Measurements from ENCODE around the gene OPHN1.

OPHN1 gene

DNA sequence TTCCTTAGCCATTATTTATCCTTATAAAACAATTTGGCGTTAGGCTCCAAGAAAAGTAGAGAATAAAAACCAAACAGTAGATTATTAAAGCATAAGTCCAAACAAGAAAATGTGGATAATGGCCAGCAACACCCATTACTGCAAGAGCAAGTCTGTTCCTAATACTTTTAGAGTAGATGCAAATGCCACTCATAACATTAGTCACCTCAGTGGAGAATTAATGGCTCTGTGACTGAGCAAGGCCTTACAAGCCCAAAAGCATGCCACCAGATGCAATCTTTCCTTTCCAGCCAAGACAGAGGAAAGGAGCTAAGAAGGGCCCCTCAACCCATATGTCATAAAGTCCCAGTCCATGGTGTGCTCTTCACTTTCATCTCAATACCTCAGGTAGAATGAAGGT lies 373.8 kb downstream of the OPHN1 start:
- no peaks in the 10 kb centered on the region for H3K4me1 ChIP-seq (ENCODE audit: control insufficient read depth, low read depth, low read length)
- no peak overlapping the region for H3K27ac ChIP-seq (ENCODE audit: low read length)
- no peak overlapping the region for H3K9ac ChIP-seq (ENCODE audit: low read length)
- no peaks in the 10 kb centered on the region for H3K27me3 ChIP-seq (ENCODE audit: control insufficient read depth, insufficient read depth, low read length)
- no peaks in the 10 kb centered on the region for H3K36me3 ChIP-seq (ENCODE audit: control insufficient read depth, low read depth, low read length)
- no peak overlapping the region for H3K4me3 ChIP-seq (ENCODE audit: low read length)
- peaks cover 7% of the 10 kb centered on the region for H3K9me3 ChIP-seq (ENCODE audit: control insufficient read depth, low read depth, low read length)

DNA sequence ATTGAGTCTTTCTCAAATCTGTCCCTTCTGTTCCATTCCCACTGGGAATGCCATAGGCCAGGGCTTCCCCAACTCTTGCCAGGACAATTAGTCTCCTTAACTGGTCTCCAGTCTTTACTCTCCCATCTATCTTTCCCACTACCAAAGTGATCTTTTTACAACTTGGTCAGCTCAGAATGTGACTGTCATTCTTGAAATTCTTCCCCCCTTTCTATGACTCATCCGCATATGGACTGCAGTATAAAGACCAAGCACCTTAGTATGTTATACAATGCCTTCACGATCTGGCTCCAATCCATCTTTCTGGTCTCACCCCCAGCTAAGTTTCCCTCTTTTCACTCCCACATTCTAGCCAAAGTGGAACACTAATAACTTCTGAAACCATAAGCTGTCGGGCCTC lies 383.8 kb downstream of the OPHN1 start:
- no peaks in the 10 kb centered on the region for H3K36me3 ChIP-seq (ENCODE audit: control insufficient read depth, low read depth, low read length)

DNA sequence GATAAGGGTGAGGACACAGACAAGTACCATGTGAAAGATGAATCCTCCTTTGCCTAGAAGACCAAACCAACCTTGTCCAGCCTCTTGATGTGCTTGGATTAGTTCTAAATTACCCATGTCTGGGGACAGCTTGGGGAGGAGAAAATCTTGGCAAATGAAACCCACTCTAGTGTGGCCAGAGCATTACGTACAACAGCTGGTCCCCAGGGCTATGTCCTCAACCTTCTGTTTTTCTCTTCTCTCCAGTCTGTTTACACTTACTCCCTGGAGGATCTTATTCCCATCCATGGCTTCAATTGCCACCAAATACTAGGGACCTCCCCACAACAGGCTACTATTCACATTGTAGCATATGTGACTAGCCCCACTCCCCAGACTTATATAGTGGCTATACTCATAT lies 384.5 kb downstream of the OPHN1 start:
- H3K27ac ChIP-seq (ENCODE audit: low read length), result no peak overlapping the region
- H3K4me3 ChIP-seq (ENCODE audit: low read length), result no peak overlapping the region
- H3K4me1 ChIP-seq (ENCODE audit: control insufficient read depth, low read depth, low read length), result no peaks in the 10 kb centered on the region
- peaks cover 15% of the 10 kb centered on the region for H3K9me3 ChIP-seq (ENCODE audit: control insufficient read depth, low read depth, low read length)
- no peaks in the 10 kb centered on the region for H3K27me3 ChIP-seq (ENCODE audit: control insufficient read depth, insufficient read depth, low read length)
- no peak overlapping the region for H3K9ac ChIP-seq (ENCODE audit: low read length)
- H3K36me3 ChIP-seq (ENCODE audit: control insufficient read depth, low read depth, low read length), result no peaks in the 10 kb centered on the region

More for the DNA sequence above, 383.8 kb downstream of the OPHN1 start:
- no peaks in the 10 kb centered on the region for H3K27me3 ChIP-seq (ENCODE audit: control insufficient read depth, insufficient read depth, low read length)
- peaks cover 16% of the 10 kb centered on the region for H3K9me3 ChIP-seq (ENCODE audit: control insufficient read depth, low read depth, low read length)
- H3K4me3 ChIP-seq (ENCODE audit: low read length), result no peak overlapping the region
- H3K4me1 ChIP-seq (ENCODE audit: control insufficient read depth, low read depth, low read length), result no peaks in the 10 kb centered on the region
- no peak overlapping the region for H3K9ac ChIP-seq (ENCODE audit: low read length)
- H3K27ac ChIP-seq (ENCODE audit: low read length), result no peak overlapping the region

DNA sequence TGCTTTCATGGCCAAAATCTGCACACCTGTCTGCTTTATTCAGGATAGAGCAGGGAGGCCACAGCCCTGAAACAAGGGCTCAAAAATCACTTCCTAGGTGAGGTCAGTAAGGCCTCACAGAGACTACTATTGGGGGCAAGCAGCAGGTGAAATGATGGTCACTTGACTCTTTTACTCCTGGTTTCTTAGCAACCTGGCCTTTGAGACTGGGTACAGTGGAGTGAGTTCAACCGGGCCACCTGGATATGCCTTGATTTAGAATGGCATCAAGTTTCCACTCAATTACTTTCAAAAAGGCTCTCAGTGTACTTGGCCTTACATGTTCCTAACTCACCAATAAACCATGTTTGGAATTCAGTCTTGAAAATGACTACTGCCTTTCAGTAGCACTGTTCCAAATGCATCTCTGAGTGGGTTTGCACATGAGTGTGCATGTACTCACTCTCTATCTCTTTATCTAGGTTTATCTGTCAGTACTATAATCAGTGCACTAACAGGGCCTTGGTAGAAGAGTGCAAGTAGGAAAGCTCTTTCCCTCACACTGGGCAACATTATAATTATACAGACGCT lies 388.2 kb downstream of the OPHN1 start:
- no peaks in the 10 kb centered on the region for H3K27me3 ChIP-seq (ENCODE audit: control insufficient read depth, insufficient read depth, low read length)
- H3K9ac ChIP-seq (ENCODE audit: low read length), result no peak overlapping the region
- H3K4me1 ChIP-seq (ENCODE audit: control insufficient read depth, low read depth, low read length), result peaks cover 3% of the 10 kb centered on the region
- H3K36me3 ChIP-seq (ENCODE audit: control insufficient read depth, low read depth, low read length), result no peaks in the 10 kb centered on the region
- no peak overlapping the region for H3K27ac ChIP-seq (ENCODE audit: low read length)
- H3K9me3 ChIP-seq (ENCODE audit: control insufficient read depth, low read depth, low read length), result peaks cover 6% of the 10 kb centered on the region
- no peak overlapping the region for H3K4me3 ChIP-seq (ENCODE audit: low read length)

DNA sequence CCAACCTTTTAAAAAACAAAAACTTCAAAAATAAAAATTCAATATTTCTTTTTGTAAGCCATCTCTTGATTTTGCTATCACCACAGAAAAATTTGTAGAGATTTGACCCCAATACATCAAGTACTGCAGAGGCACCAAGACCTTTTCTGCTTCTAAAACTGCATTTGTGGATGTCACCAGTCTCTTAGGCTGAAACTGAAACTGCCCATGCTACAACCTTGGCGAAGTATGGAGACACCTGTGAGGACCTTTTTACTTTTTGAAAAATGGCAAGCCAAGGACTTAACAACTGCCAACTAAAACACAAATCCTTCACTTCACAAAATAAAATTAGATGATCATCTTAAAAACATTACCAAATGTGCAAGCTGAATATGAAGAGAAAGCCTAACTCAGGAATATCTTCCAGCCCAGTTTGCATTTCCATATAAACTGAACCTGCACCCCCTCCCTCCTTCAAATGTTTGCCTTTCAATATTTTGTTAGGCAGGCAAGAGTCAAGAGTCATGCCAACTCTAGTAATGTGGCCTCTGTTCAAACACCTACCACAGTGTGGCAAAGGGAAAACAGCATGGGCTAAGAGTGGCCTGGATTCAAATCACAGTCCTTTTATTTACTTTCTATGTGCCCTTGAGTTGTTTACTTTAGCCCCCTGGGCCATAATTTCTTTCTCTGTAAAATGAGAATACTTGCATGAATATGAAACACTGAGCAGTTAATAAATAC lies 389.4 kb downstream of the OPHN1 start:
- H3K27ac ChIP-seq (ENCODE audit: low read length), result no peak overlapping the region
- H3K9ac ChIP-seq (ENCODE audit: low read length), result no peak overlapping the region
- H3K4me3 ChIP-seq (ENCODE audit: low read length), result no peak overlapping the region
- H3K4me1 ChIP-seq (ENCODE audit: control insufficient read depth, low read depth, low read length), result peaks cover 3% of the 10 kb centered on the region
- peaks cover 6% of the 10 kb centered on the region for H3K9me3 ChIP-seq (ENCODE audit: control insufficient read depth, low read depth, low read length)
- no peaks in the 10 kb centered on the region for H3K36me3 ChIP-seq (ENCODE audit: control insufficient read depth, low read depth, low read length)
- H3K27me3 ChIP-seq (ENCODE audit: control insufficient read depth, insufficient read depth, low read length), result no peaks in the 10 kb centered on the region

DNA sequence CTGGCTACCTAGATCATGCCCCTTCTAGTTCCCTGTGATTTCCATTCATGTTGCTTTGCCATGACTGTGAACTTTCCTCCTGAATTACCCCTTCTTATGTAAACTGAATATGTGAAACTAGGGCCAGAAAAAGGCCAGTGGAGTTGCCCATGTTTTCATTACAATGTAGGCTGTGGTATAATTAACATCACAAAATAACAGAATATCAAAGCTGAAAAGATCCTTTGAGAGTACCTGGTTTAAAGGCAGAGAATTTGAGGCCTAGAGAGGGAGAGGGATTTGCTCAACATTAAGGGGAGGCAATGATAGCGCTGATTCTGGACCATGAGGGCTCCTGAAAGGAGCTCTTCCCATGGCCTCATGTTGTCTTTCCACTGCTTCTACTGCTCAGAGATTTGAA lies 392.2 kb downstream of the OPHN1 start:
- Histone ChIP-seq H3K9me3 (ENCODE audit: control insufficient read depth, low read depth, low read length) (peaks cover 6% of the 10 kb centered on the region), H3K36me3 (ENCODE audit: control insufficient read depth, low read depth, low read length) (no peaks in the 10 kb centered on the region), H3K27ac (ENCODE audit: low read length) (no peak overlapping the region), H3K9ac (ENCODE audit: low read length) (no peak overlapping the region), H3K27me3 (ENCODE audit: control insufficient read depth, insufficient read depth, low read length) (no peaks in the 10 kb centered on the region), H3K4me3 (ENCODE audit: low read length) (no peak overlapping the region), H3K4me1 (ENCODE audit: control insufficient read depth, low read depth, low read length) (peaks cover 3% of the 10 kb centered on the region)

DNA sequence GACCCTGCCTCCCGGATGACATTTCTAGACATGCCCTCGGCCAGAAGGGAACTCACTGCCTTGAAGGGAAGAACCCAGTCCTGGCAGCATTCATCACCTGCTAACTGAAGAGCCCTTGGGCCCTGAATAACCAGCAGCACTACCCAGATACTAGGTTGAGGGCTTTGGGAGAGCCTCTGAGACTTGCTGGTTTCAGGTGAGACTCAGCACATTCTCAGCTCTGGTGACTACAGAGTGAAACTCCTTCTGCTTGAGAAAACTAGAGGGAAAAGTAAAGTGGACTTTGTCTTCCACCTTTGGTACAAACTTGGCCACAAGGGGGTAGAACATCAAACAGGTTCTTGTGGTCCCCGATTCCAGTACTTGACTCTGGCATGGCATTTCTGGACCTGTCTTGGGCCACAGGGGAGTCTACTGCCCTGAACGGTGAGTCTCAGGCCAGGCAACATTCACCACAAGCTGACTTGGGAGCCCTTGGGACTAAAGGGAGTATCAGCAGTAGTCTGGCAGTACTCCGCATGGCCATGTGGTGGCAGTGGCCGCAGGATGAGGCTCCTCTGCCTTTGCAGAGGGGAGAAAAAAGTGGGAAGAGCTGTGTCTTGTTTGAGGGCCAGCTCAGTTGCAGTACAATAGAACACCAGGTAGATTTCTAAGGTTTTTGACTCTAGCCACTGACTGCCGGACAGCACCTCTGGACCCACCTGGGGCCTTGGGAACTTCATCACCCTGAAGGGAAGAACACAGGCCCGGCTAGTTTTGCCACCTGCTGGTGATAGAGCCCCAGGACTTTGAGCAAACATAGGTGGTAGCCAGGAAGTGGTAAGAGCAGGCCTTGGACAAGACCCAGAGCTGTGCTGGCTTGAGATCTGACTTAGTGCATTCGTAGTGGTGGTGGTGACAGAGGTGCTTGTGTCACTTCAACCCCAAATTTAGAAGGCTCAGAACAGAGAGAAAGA lies 414.8 kb downstream of the OPHN1 start:
- Histone ChIP-seq H3K27ac (ENCODE audit: low read length) (no peak overlapping the region), H3K9ac (ENCODE audit: low read length) (no peak overlapping the region), H3K27me3 (ENCODE audit: control insufficient read depth, insufficient read depth, low read length) (no peaks in the 10 kb centered on the region), H3K4me1 (ENCODE audit: control insufficient read depth, low read depth, low read length) (no peaks in the 10 kb centered on the region), H3K4me3 (ENCODE audit: low read length) (no peak overlapping the region), H3K36me3 (ENCODE audit: control insufficient read depth, low read depth, low read length) (no peaks in the 10 kb centered on the region), H3K9me3 (ENCODE audit: control insufficient read depth, low read depth, low read length) (peaks cover 20% of the 10 kb centered on the region)

DNA sequence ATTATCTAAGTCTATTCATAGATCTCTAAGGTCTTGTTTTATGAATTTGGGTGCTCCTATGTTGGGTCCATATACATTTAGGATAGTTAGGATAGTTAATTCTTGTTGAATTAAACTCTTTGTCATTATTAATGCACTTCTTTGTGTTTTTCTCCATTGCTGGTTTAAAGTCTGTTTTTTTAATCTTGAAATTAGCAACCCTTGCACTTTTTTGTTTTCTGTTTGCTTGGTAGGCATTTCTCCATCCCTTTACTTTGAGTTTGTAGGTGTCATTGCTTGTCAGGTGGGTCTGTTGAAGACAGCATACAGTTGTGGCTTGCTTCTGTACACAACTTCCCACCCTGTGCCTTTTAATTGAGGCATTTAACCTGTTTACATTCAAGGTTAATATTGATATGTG lies 434.8 kb downstream of the OPHN1 start:
- H3K9me3 ChIP-seq (ENCODE audit: control insufficient read depth, low read depth, low read length), result peaks cover 36% of the 10 kb centered on the region
- H3K27ac ChIP-seq (ENCODE audit: low read length), result no peak overlapping the region
- no peaks in the 10 kb centered on the region for H3K4me1 ChIP-seq (ENCODE audit: control insufficient read depth, low read depth, low read length)
- no peaks in the 10 kb centered on the region for H3K27me3 ChIP-seq (ENCODE audit: control insufficient read depth, insufficient read depth, low read length)
- H3K36me3 ChIP-seq (ENCODE audit: control insufficient read depth, low read depth, low read length), result no peaks in the 10 kb centered on the region
- no peak overlapping the region for H3K9ac ChIP-seq (ENCODE audit: low read length)
- H3K4me3 ChIP-seq (ENCODE audit: low read length), result no peak overlapping the region

Measured in iPS-18a (cell line).